ENCODE measurements around the gene GALNTL6.
"Not testable (repeated sequence)": the region's sequence is repeated elsewhere in the genome, so short reads cannot be mapped to it uniquely, and the experiment has no call there.

Gene GALNTL6

GRCh38 chr4:172708184-172708583 lies 895.0 kb downstream of the GALNTL6 start:
- in situ Hi-C loops (cut with MboI; ENCODE audit: low sequenced_read_pairs) = no loop called here

- in situ Hi-C loops (cut with MboI; ENCODE audit: low sequenced_read_pairs) = no loop called here
Measured at GRCh38 chr4:172709376-172709775, 896.2 kb downstream of the GALNTL6 start.

- in situ Hi-C loops (cut with MboI; ENCODE audit: low sequenced_read_pairs) = no loop called here
Measured at GRCh38 chr4:172716291-172716690, 903.1 kb downstream of the GALNTL6 start.

GRCh38 chr4:172721659-172722058 lies 908.5 kb downstream of the GALNTL6 start:
- in situ Hi-C loops (cut with MboI; ENCODE audit: low sequenced_read_pairs) = no loop called here

GRCh38 chr4:172725581-172725980 lies 912.4 kb downstream of the GALNTL6 start:
- in situ Hi-C loops (cut with MboI; ENCODE audit: low sequenced_read_pairs) = no loop called here

- in situ Hi-C loops (cut with MboI; ENCODE audit: low sequenced_read_pairs) = no loop called here
Measured at GRCh38 chr4:172726001-172726423, 912.8 kb downstream of the GALNTL6 start.

- in situ Hi-C loops (cut with MboI; ENCODE audit: low sequenced_read_pairs) = no loop called here
Measured at GRCh38 chr4:172727631-172728030, 914.4 kb downstream of the GALNTL6 start.

- in situ Hi-C loops (cut with MboI; ENCODE audit: low sequenced_read_pairs) = not testable (repeated sequence)
Measured at GRCh38 chr4:172733645-172734044, 920.4 kb downstream of the GALNTL6 start.

GRCh38 chr4:172734555-172734954 lies 921.4 kb downstream of the GALNTL6 start:
- in situ Hi-C loops (cut with MboI; ENCODE audit: low sequenced_read_pairs) = no loop called here

- in situ Hi-C loops (cut with MboI; ENCODE audit: low sequenced_read_pairs) = no loop called here
Measured at GRCh38 chr4:172736046-172736445, 922.8 kb downstream of the GALNTL6 start.

- in situ Hi-C loops (cut with MboI; ENCODE audit: low sequenced_read_pairs) = no loop called here
Measured at GRCh38 chr4:172740434-172740833, 927.2 kb downstream of the GALNTL6 start.

GRCh38 chr4:172750910-172751309 lies 937.7 kb downstream of the GALNTL6 start:
- in situ Hi-C loops (cut with MboI; ENCODE audit: low sequenced_read_pairs) = no loop called here

GRCh38 chr4:172751550-172751949 lies 938.3 kb downstream of the GALNTL6 start:
- in situ Hi-C loops (cut with MboI; ENCODE audit: low sequenced_read_pairs) = no loop called here

GRCh38 chr4:172758586-172759340 lies 945.6 kb downstream of the GALNTL6 start:
- in situ Hi-C loops (cut with MboI; ENCODE audit: low sequenced_read_pairs) = no loop called here

- in situ Hi-C loops (cut with MboI; ENCODE audit: low sequenced_read_pairs) = no loop called here
Measured at GRCh38 chr4:172760512-172760911, 947.3 kb downstream of the GALNTL6 start.

- in situ Hi-C loops (cut with MboI; ENCODE audit: low sequenced_read_pairs) = no loop called here
Measured at GRCh38 chr4:172762895-172763294, 949.7 kb downstream of the GALNTL6 start.

GRCh38 chr4:172770787-172771186 lies 957.6 kb downstream of the GALNTL6 start:
- in situ Hi-C loops (cut with MboI; ENCODE audit: low sequenced_read_pairs) = no loop called here

- in situ Hi-C loops (cut with MboI; ENCODE audit: low sequenced_read_pairs) = no loop called here
Measured at GRCh38 chr4:172772781-172773180, 959.6 kb downstream of the GALNTL6 start.

- in situ Hi-C loops (cut with MboI; ENCODE audit: low sequenced_read_pairs) = no loop called here
Measured at GRCh38 chr4:172776203-172776861, 963.1 kb downstream of the GALNTL6 start.

- in situ Hi-C loops (cut with MboI; ENCODE audit: low sequenced_read_pairs) = no loop called here
Measured at GRCh38 chr4:172777729-172778431, 964.7 kb downstream of the GALNTL6 start.

- in situ Hi-C loops (cut with MboI; ENCODE audit: low sequenced_read_pairs) = no loop called here
Measured at GRCh38 chr4:172778583-172778982, 965.4 kb downstream of the GALNTL6 start.

GRCh38 chr4:172780566-172781081 lies 967.4 kb downstream of the GALNTL6 start:
- in situ Hi-C loops (cut with MboI; ENCODE audit: low sequenced_read_pairs) = no loop called here

Measured in HL-60/S4 treated with retinoic acid at 250 ng/mL for 4 days and 3 days (cell line).